ENCODE measurements around the gene DNAJC30.
"Not testable (repeated sequence)": the region's sequence is repeated elsewhere in the genome, so short reads cannot be mapped to it uniquely, and the experiment has no call there.

DNAJC30 gene

GRCh38 chr7:73660594-73660993, 22.7 kb downstream of the DNAJC30 start:
- not testable (repeated sequence) for H3K4me3 ChIP-seq (ENCODE audit: low read length); H3K9me3 ChIP-seq (replicated peaks; ENCODE audit: low read length); H3K4me1 ChIP-seq (ENCODE audit: control insufficient read depth, insufficient read depth, low read length); H3K36me3 ChIP-seq (ENCODE audit: insufficient read depth, low read length); H3K4me2 ChIP-seq (ENCODE audit: low read length); H3K9ac ChIP-seq (ENCODE audit: low read depth, low read length)
- H3K27me3 ChIP-seq (ENCODE audit: control insufficient read depth, insufficient read depth, low read length) = peaks cover 20% of the 10 kb centered on the region

- H3K36me3 ChIP-seq (ENCODE audit: insufficient read depth, low read length) = no peaks in the 10 kb centered on the region
- H3K9me3 ChIP-seq (replicated peaks; ENCODE audit: low read length) = no peaks in the 10 kb centered on the region
- no peak overlapping the region for H3K9ac ChIP-seq (ENCODE audit: low read depth, low read length)
- peaks cover 17% of the 10 kb centered on the region for H3K27me3 ChIP-seq (ENCODE audit: control insufficient read depth, insufficient read depth, low read length)
- H3K4me2 ChIP-seq (ENCODE audit: low read length) = no peak overlapping the region
- no peak overlapping the region for H3K4me3 ChIP-seq (ENCODE audit: low read length)
- no peaks in the 10 kb centered on the region for H3K4me1 ChIP-seq (ENCODE audit: control insufficient read depth, insufficient read depth, low read length)
Observed at GRCh38 chr7:73659983-73660382, 23.3 kb downstream of the DNAJC30 start.

GRCh38 chr7:73655309-73655708, 27.9 kb downstream of the DNAJC30 start:
- H3K9ac ChIP-seq (ENCODE audit: low read depth, low read length); H3K36me3 ChIP-seq (ENCODE audit: insufficient read depth, low read length); H3K4me2 ChIP-seq (ENCODE audit: low read length); H3K4me1 ChIP-seq (ENCODE audit: control insufficient read depth, insufficient read depth, low read length); H3K4me3 ChIP-seq (ENCODE audit: low read length); H3K9me3 ChIP-seq (replicated peaks; ENCODE audit: low read length): not testable (repeated sequence)
- H3K27me3 ChIP-seq (ENCODE audit: control insufficient read depth, insufficient read depth, low read length) = peaks cover 25% of the 10 kb centered on the region

- H3K4me2 ChIP-seq (ENCODE audit: low read length) = no peak overlapping the region
- H3K9me3 ChIP-seq (replicated peaks; ENCODE audit: low read length) = no peaks in the 10 kb centered on the region
- no peaks in the 10 kb centered on the region for H3K36me3 ChIP-seq (ENCODE audit: insufficient read depth, low read length)
- peaks cover 43% of the 10 kb centered on the region for H3K27me3 ChIP-seq (ENCODE audit: control insufficient read depth, insufficient read depth, low read length)
- H3K9ac ChIP-seq (ENCODE audit: low read depth, low read length) = no peak overlapping the region
- no peak overlapping the region for H3K4me3 ChIP-seq (ENCODE audit: low read length)
- peaks cover 5% of the 10 kb centered on the region for H3K4me1 ChIP-seq (ENCODE audit: control insufficient read depth, insufficient read depth, low read length)
Observed at GRCh38 chr7:73652541-73652949, 30.7 kb downstream of the DNAJC30 start.

GRCh38 chr7:73650524-73650923, 32.7 kb downstream of the DNAJC30 start:
- peaks cover 5% of the 10 kb centered on the region for H3K4me1 ChIP-seq (ENCODE audit: control insufficient read depth, insufficient read depth, low read length)
- H3K9me3 ChIP-seq (replicated peaks; ENCODE audit: low read length) = no peaks in the 10 kb centered on the region
- peaks cover 63% of the 10 kb centered on the region for H3K27me3 ChIP-seq (ENCODE audit: control insufficient read depth, insufficient read depth, low read length)
- no peaks in the 10 kb centered on the region for H3K36me3 ChIP-seq (ENCODE audit: insufficient read depth, low read length)
- no peak overlapping the region for H3K4me3 ChIP-seq (ENCODE audit: low read length)
- H3K4me2 ChIP-seq (ENCODE audit: low read length) = no peak overlapping the region
- no peak overlapping the region for H3K9ac ChIP-seq (ENCODE audit: low read depth, low read length)

GRCh38 chr7:73649576-73649975, 33.7 kb downstream of the DNAJC30 start:
- no peaks in the 10 kb centered on the region for H3K9me3 ChIP-seq (replicated peaks; ENCODE audit: low read length)
- H3K9ac ChIP-seq (ENCODE audit: low read depth, low read length) = no peak overlapping the region
- H3K4me2 ChIP-seq (ENCODE audit: low read length) = no peak overlapping the region
- peaks cover 5% of the 10 kb centered on the region for H3K4me1 ChIP-seq (ENCODE audit: control insufficient read depth, insufficient read depth, low read length)
- no peaks in the 10 kb centered on the region for H3K36me3 ChIP-seq (ENCODE audit: insufficient read depth, low read length)
- H3K27me3 ChIP-seq (ENCODE audit: control insufficient read depth, insufficient read depth, low read length) = peaks cover 72% of the 10 kb centered on the region
- H3K4me3 ChIP-seq (ENCODE audit: low read length) = no peak overlapping the region

- Histone ChIP-seq H3K27me3 (ENCODE audit: control insufficient read depth, insufficient read depth, low read length) (peaks cover 75% of the 10 kb centered on the region), H3K4me1 (ENCODE audit: control insufficient read depth, insufficient read depth, low read length) (peaks cover 5% of the 10 kb centered on the region), H3K4me2 (ENCODE audit: low read length) (no peak overlapping the region), H3K9ac (ENCODE audit: low read depth, low read length) (no peak overlapping the region), H3K9me3 (replicated peaks; ENCODE audit: low read length) (no peaks in the 10 kb centered on the region), H3K36me3 (ENCODE audit: insufficient read depth, low read length) (no peaks in the 10 kb centered on the region), H3K4me3 (ENCODE audit: low read length) (no peak overlapping the region)
Observed at GRCh38 chr7:73648593-73649332, 34.5 kb downstream of the DNAJC30 start.

GRCh38 chr7:73647725-73648592, 35.3 kb downstream of the DNAJC30 start:
- Histone ChIP-seq H3K27me3 (ENCODE audit: control insufficient read depth, insufficient read depth, low read length) (peaks cover 76% of the 10 kb centered on the region), H3K36me3 (ENCODE audit: insufficient read depth, low read length) (no peaks in the 10 kb centered on the region), H3K4me1 (ENCODE audit: control insufficient read depth, insufficient read depth, low read length) (peaks cover 5% of the 10 kb centered on the region), H3K4me2 (ENCODE audit: low read length) (peak overlapping the region; percentile 78), H3K9ac (ENCODE audit: low read depth, low read length) (no peak overlapping the region), H3K9me3 (replicated peaks; ENCODE audit: low read length) (no peaks in the 10 kb centered on the region), H3K4me3 (ENCODE audit: low read length) (peak overlapping the region; percentile 53)

- Histone ChIP-seq H3K27me3 (ENCODE audit: control insufficient read depth, insufficient read depth, low read length) (peaks cover 73% of the 10 kb centered on the region), H3K4me3 (ENCODE audit: low read length) (peak overlapping the region; percentile 53), H3K9me3 (replicated peaks; ENCODE audit: low read length) (no peaks in the 10 kb centered on the region), H3K4me2 (ENCODE audit: low read length) (peak overlapping the region; percentile 78), H3K9ac (ENCODE audit: low read depth, low read length) (no peak overlapping the region), H3K4me1 (ENCODE audit: control insufficient read depth, insufficient read depth, low read length) (peaks cover 5% of the 10 kb centered on the region), H3K36me3 (ENCODE audit: insufficient read depth, low read length) (no peaks in the 10 kb centered on the region)
Observed at GRCh38 chr7:73646785-73647724, 36.2 kb downstream of the DNAJC30 start.

- no peaks in the 10 kb centered on the region for H3K36me3 ChIP-seq (ENCODE audit: insufficient read depth, low read length)
- no peak overlapping the region for H3K9ac ChIP-seq (ENCODE audit: low read depth, low read length)
- H3K27me3 ChIP-seq (ENCODE audit: control insufficient read depth, insufficient read depth, low read length) = peaks cover 63% of the 10 kb centered on the region
- no peak overlapping the region for H3K4me3 ChIP-seq (ENCODE audit: low read length)
- peaks cover 5% of the 10 kb centered on the region for H3K4me1 ChIP-seq (ENCODE audit: control insufficient read depth, insufficient read depth, low read length)
- peaks cover 3% of the 10 kb centered on the region for H3K9me3 ChIP-seq (replicated peaks; ENCODE audit: low read length)
- no peak overlapping the region for H3K4me2 ChIP-seq (ENCODE audit: low read length)
Observed at GRCh38 chr7:73645643-73646174, 37.5 kb downstream of the DNAJC30 start.
